Mesodermal cell (in vitro differentiated cells): ENCODE data around the gene KL. TPM values are rescaled to one million over a fixed set of nuclear protein-coding genes. Genes with fewer than 3 reads are reported as not detected.

Experiments used
- H3K27ac ChIP-seq: 2 replicates; pipeline ENCODE4 v1.7.0; 2013; ENCODE audit warnings: mild to moderate bottlenecking, low read depth, low read length, moderate library complexity; ENCODE audit not compliant: severe bottlenecking
- H3K36me3 ChIP-seq: 2 replicates; pipeline ENCODE4 v1.7.1; 2013; ENCODE audit warnings: mild to moderate bottlenecking, low read length, moderate library complexity; ENCODE audit not compliant: control insufficient read depth, insufficient read depth
- H3K4me1 ChIP-seq: one replicate; pipeline ENCODE4 v1.7.1; 2013; ENCODE audit warnings: mild to moderate bottlenecking, low read length; ENCODE audit not compliant: insufficient read depth, control insufficient read depth, poor library complexity, severe bottlenecking
- H3K4me3 ChIP-seq: 2 replicates; pipeline ENCODE4 v1.7.0; 2013; ENCODE audit warnings: low read length, control low read depth, mild to moderate bottlenecking; ENCODE audit not compliant: insufficient read depth, poor library complexity, severe bottlenecking; ENCODE audit errors: extremely low read depth
- H3K9me3 ChIP-seq: 2 replicates; pipeline ENCODE4 v1.7.1; 2013; ENCODE audit warnings: mild to moderate bottlenecking, low read length, moderate library complexity; ENCODE audit not compliant: control insufficient read depth
- WGBS, 2 experiments: methylation state at CpG; one replicate each; pipeline ENCODE4 v1.1.5; 2013; ENCODE audit warnings: missing lambda C conversion rate in 2 of 2; ENCODE audit not compliant: insufficient coverage in 2 of 2; 5-methylcytosine and 5-hydroxymethylcytosine counted together
- polyA plus RNA-seq, 2 experiments: library from polyadenylated mRNA; stranded (reverse); fragments of 50-300 nt; gene quantifications; one replicate each; pipeline ENCODE4 v1.2.3, GENCODE V29; 2013

Gene KL
- 1.00 TPM for polyA plus RNA-seq (2013, experiment 1 of 2)
- polyA plus RNA-seq (2013, experiment 2 of 2): 0.71 TPM

GRCh38 chr13:33016414-33017322 lies at the start of gene KL:
KL (plus strand) TSS chr13:33016423; CDS start chr13:33016441, 18 bp downstream.
- 6 to 8% methylated on average over 84 to 91 of the region's 106 CpGs for WGBS, 2 experiments
- Histone ChIP-seq H3K4me1 (no peaks in the 10 kb centered on the region), H3K27ac (no peak within 1 kb of the TSS), H3K9me3 (no peaks in the 10 kb centered on the region), H3K4me3 (peak within 1 kb of the TSS; percentile 28), H3K36me3 (no peaks in the 10 kb centered on the region)

GRCh38 chr13:32967584-32968182 lies 48.5 kb upstream of the KL start:
- no peak overlapping the region for H3K27ac ChIP-seq
- 89 to 94% methylated on average over 3 to 4 of the region's 5 CpGs for WGBS, 2 experiments
- H3K4me1 ChIP-seq: no peaks in the 10 kb centered on the region
- H3K9me3 ChIP-seq: no peaks in the 10 kb centered on the region
- H3K4me3 ChIP-seq: no peak overlapping the region
- no peaks in the 10 kb centered on the region for H3K36me3 ChIP-seq

- no peak overlapping the region for H3K27ac ChIP-seq
- no peak overlapping the region for H3K4me3 ChIP-seq
- no peaks in the 10 kb centered on the region for H3K36me3 ChIP-seq
- no peaks in the 10 kb centered on the region for H3K4me1 ChIP-seq
- H3K9me3 ChIP-seq: no peaks in the 10 kb centered on the region
- WGBS, 2 experiments: no CpG with 5 or more reads among the region's 1 CpG
Observed at GRCh38 chr13:32968316-32968715, 47.9 kb upstream of the KL start.

GRCh38 chr13:32968793-32969192 lies 47.4 kb upstream of the KL start:
- 83% methylated on average over 1 of the region's 3 CpGs; no CpG with 5 or more reads in 1 of the 2 experiments for WGBS, 2 experiments
- no peaks in the 10 kb centered on the region for H3K9me3 ChIP-seq

GRCh38 chr13:32969516-32969941 lies 46.7 kb upstream of the KL start:
- no peaks in the 10 kb centered on the region for H3K36me3 ChIP-seq
- H3K27ac ChIP-seq: no peak overlapping the region
- H3K4me1 ChIP-seq: no peaks in the 10 kb centered on the region
- 92 to 98% methylated on average over 5 to 7 of the region's 7 CpGs for WGBS, 2 experiments
- no peaks in the 10 kb centered on the region for H3K9me3 ChIP-seq
- no peak overlapping the region for H3K4me3 ChIP-seq

More at GRCh38 chr13:32968793-32969192, 47.4 kb upstream of the KL start:
- no peaks in the 10 kb centered on the region for H3K36me3 ChIP-seq
- H3K27ac ChIP-seq: no peak overlapping the region
- no peaks in the 10 kb centered on the region for H3K4me1 ChIP-seq
- no peak overlapping the region for H3K4me3 ChIP-seq

- WGBS, 2 experiments: 84 to 90% methylated on average over 2 to 3 of the region's 7 CpGs
- no peaks in the 10 kb centered on the region for H3K4me1 ChIP-seq
- no peaks in the 10 kb centered on the region for H3K36me3 ChIP-seq
- no peaks in the 10 kb centered on the region for H3K9me3 ChIP-seq
- no peak overlapping the region for H3K27ac ChIP-seq
- no peak overlapping the region for H3K4me3 ChIP-seq
Observed at GRCh38 chr13:32976056-32976805, 40.0 kb upstream of the KL start.

GRCh38 chr13:32976912-32977311 lies 39.3 kb upstream of the KL start:
- Histone ChIP-seq H3K4me3 (no peak overlapping the region), H3K36me3 (no peaks in the 10 kb centered on the region), H3K27ac (no peak overlapping the region), H3K9me3 (no peaks in the 10 kb centered on the region), H3K4me1 (no peaks in the 10 kb centered on the region)
- no CpG with 5 or more reads among the region's 2 CpGs for WGBS, 2 experiments

- 69 to 100% methylated on average over 2 to 3 of the region's 7 CpGs for WGBS, 2 experiments
- no peak overlapping the region for H3K27ac ChIP-seq
Observed at GRCh38 chr13:32977321-32977720, 38.9 kb upstream of the KL start.

GRCh38 chr13:32978278-32978677 lies 37.9 kb upstream of the KL start:
- H3K4me3 ChIP-seq: no peak overlapping the region
- WGBS, 2 experiments: 96% methylated on average over 4 of the region's 4 CpGs; no CpG with 5 or more reads in 1 of the 2 experiments

More at GRCh38 chr13:32977321-32977720, 38.9 kb upstream of the KL start:
- Histone ChIP-seq H3K36me3 (no peaks in the 10 kb centered on the region), H3K4me1 (no peaks in the 10 kb centered on the region), H3K9me3 (no peaks in the 10 kb centered on the region), H3K4me3 (no peak overlapping the region)

GRCh38 chr13:32983058-32983457 lies 33.2 kb upstream of the KL start:
- Histone ChIP-seq H3K4me1 (no peaks in the 10 kb centered on the region), H3K4me3 (no peak overlapping the region), H3K27ac (no peak overlapping the region), H3K36me3 (no peaks in the 10 kb centered on the region), H3K9me3 (no peaks in the 10 kb centered on the region)
- no CpG with 5 or more reads among the region's 3 CpGs for WGBS, 2 experiments

More at GRCh38 chr13:32978278-32978677, 37.9 kb upstream of the KL start:
- Histone ChIP-seq H3K36me3 (no peaks in the 10 kb centered on the region), H3K27ac (no peak overlapping the region), H3K4me1 (no peaks in the 10 kb centered on the region), H3K9me3 (no peaks in the 10 kb centered on the region)
